Neural progenitor cell (in vitro differentiated cells): ENCODE results near the gene OSTM1.

Experiments
- EZH2 ChIP-seq: fragments of 200-600 bp; sonication (generic); IDR thresholded peaks from 2 replicates; pipeline ENCODE4 v1.6.1; 2017; ENCODE audit warnings: antibody characterized with exemption, mild to moderate bottlenecking, moderate library complexity
- TF ChIP-seq, protein P1 (sequence below): fragments of 200-600 bp; sonication (generic); IDR thresholded peaks from 2 replicates; pipeline ENCODE4 v1.5.1; 2017; ENCODE audit warnings: antibody characterized with exemption, mild to moderate bottlenecking

DNA sequence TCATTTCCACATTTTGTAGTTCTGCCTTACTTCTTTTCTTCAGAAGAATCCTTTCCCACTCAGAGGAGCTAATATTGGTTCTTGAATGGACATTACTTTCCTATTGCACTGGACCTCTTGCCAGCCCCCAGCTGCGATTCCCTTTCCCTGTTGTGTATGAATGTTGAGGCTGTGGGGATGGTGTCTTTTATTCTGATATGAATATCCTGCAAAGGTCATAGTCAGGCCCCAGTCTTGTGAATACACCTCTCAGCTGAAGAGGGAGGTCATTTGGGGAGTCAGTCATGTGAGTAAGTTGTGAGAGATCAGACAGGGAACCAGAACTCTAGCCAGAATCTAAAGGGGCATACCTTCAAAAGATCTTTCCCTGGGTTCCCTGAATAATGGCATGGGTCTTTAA is 32.6 kb upstream of the OSTM1 start:
- TF ChIP-seq EZH2, result no peak
- TF ChIP-seq, protein P1, sequence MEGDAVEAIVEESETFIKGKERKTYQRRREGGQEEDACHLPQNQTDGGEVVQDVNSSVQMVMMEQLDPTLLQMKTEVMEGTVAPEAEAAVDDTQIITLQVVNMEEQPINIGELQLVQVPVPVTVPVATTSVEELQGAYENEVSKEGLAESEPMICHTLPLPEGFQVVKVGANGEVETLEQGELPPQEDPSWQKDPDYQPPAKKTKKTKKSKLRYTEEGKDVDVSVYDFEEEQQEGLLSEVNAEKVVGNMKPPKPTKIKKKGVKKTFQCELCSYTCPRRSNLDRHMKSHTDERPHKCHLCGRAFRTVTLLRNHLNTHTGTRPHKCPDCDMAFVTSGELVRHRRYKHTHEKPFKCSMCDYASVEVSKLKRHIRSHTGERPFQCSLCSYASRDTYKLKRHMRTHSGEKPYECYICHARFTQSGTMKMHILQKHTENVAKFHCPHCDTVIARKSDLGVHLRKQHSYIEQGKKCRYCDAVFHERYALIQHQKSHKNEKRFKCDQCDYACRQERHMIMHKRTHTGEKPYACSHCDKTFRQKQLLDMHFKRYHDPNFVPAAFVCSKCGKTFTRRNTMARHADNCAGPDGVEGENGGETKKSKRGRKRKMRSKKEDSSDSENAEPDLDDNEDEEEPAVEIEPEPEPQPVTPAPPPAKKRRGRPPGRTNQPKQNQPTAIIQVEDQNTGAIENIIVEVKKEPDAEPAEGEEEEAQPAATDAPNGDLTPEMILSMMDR, result no peak
